Measurements from ENCODE around the gene SLC35G4. TPM values are rescaled to one million over a fixed set of nuclear protein-coding genes. Genes with fewer than 3 reads are reported as not detected.

The SLC35G4 gene
- polyA plus RNA-seq, 1 donor (not counting 4 experiments of a cell fraction or from before 2014, with no cell fraction given): not detected

- Histone ChIP-seq H3K9ac (ENCODE audit: control insufficient read depth, extremely low read depth, insufficient read depth, low read length) (no peak overlapping the region), H3K36me3 (ENCODE audit: control insufficient read depth in 2 of 2, extremely low read depth in 1 of 2, insufficient read depth in 2 of 2, low read length in 2 of 2) (no peaks in the 10 kb centered on the region), H3K27me3 (ENCODE audit: control insufficient read depth, extremely low read depth, insufficient read depth, low read length) (no peaks in the 10 kb centered on the region), H3K9me1 (ENCODE audit: control insufficient read depth, extremely low read depth, insufficient read depth, low read length) (no peaks in the 10 kb centered on the region), H3K79me2 (ENCODE audit: control insufficient read depth, insufficient read depth, low read length) (no peaks in the 10 kb centered on the region), H3K9me3 (ENCODE audit: control insufficient read depth, low read depth, low read length) (no peaks in the 10 kb centered on the region), H3K4me2 (ENCODE audit: control insufficient read depth, extremely low read depth, insufficient read depth, low read depth, low read length) (no peak overlapping the region), H3K4me3 (ENCODE audit: control insufficient read depth in 2 of 3, extremely low read depth in 1 of 3, insufficient read depth in 2 of 3, low read depth in 1 of 3, low read length in 3 of 3) (no peak overlapping the region), H4K20me1 (ENCODE audit: control insufficient read depth, extremely low read depth, insufficient read depth, low read length) (no peaks in the 10 kb centered on the region), H3K27ac (ENCODE audit: control insufficient read depth, insufficient read depth, low read length) (no peak overlapping the region), H3K4me1 (ENCODE audit: control insufficient read depth, extremely low read depth, insufficient read depth, low read length) (peaks cover 30% of the 10 kb centered on the region), H2AFZ (ENCODE audit: control insufficient read depth, low read length) (no peak overlapping the region)
- dilution Hi-C loops (cut with MboI; ENCODE audit: extremely low pct_ligation_motif_present, low sequenced_read_pairs): no loop called here
- DNase-seq (ENCODE audit: low read depth, low spot score): peak; percentile 45
- FAIRE-seq: peak; percentile 97
- no peak for TF ChIP-seq CTCF (optimal IDR thresholded peaks at IDR 0.05 in 1 of 3, IDR thresholded peaks at IDR 0.05 in 1 of 3, conservative IDR thresholded peaks at IDR 0.05 in 1 of 3; ENCODE audit: extremely low read depth in 1 of 3, insufficient read depth in 2 of 3, low read length in 3 of 3)
- TF ChIP-seq EZH2 (IDR thresholded peaks at IDR 0.05; ENCODE audit: low read length): no peak
Observed at GRCh38 chr18:11658989-11659388, 49.6 kb downstream of the SLC35G4 start.

Small RNA genes lying within 50 kb of the gene (small RNA-seq; reads per million reads assigned to genes)
- 0 reads per million in 3 experiments for gene AP001120.4 (ENCODE audit: insufficient read length in 3 of 3, low read depth in 3 of 3, low replicate concordance in 1 of 3)

Other genes starting within 250 kb of the SLC35G4 start
- 21.9 to 30.0 TPM (median 28.4 TPM) in 3 replicates for gene GNAL, start 79.7 kb downstream of the SLC35G4 start, polyA plus RNA-seq
- 30.7 to 54.7 TPM (median 51.4 TPM) in 3 replicates for gene CHMP1B, start 241.8 kb downstream of the SLC35G4 start, polyA plus RNA-seq

Data from keratinocyte (primary cell).